Stimulated activated CD4-positive, alpha-beta T cell treated with anti-CD3 and anti-CD28 coated beads, Interleukin-12 subunit alpha, Interleukin-12 subunit beta, amount 100 ng/mL, for 48 hours (primary cell): Measurements from ENCODE around the gene ENOX1.
"Not testable (repeated sequence)": the region's sequence is repeated elsewhere in the genome, so short reads cannot be mapped to it uniquely, and the experiment has no call there.

ENCODE experiments used
- DNase-seq, 3 donors: peaks; one replicate each; pipeline ENCODE4 v3.0.0-alpha.2; 2020; ENCODE audit warnings: low read depth in 2 of 3, low spot score in 1 of 3

Gene ENOX1

GRCh38 chr13:43363156-43363953 is 423.4 kb downstream of the ENOX1 start:
- DNase-seq: no peak

- no peak for DNase-seq
These were observed 424.2 kb downstream of the ENOX1 start for GRCh38 chr13:43362556-43362955.

GRCh38 chr13:43360892-43361610 is 425.7 kb downstream of the ENOX1 start:
- DNase-seq: no peak

- no peak for DNase-seq
These were observed 426.6 kb downstream of the ENOX1 start for GRCh38 chr13:43360171-43360570.

- DNase-seq: no peak
These were observed 427.2 kb downstream of the ENOX1 start for GRCh38 chr13:43359536-43359935.

- no peak for DNase-seq
These were observed 429.2 kb downstream of the ENOX1 start for GRCh38 chr13:43357564-43357963.

- no peak for DNase-seq
These were observed 430.2 kb downstream of the ENOX1 start for GRCh38 chr13:43356567-43356966.

GRCh38 chr13:43355774-43356173 is 431.0 kb downstream of the ENOX1 start:
- no peak for DNase-seq

GRCh38 chr13:43354153-43354945 is 432.4 kb downstream of the ENOX1 start:
- DNase-seq: no peak

GRCh38 chr13:43353631-43354030 is 433.1 kb downstream of the ENOX1 start:
- DNase-seq: no peak

- not testable (repeated sequence) for DNase-seq
These were observed 435.2 kb downstream of the ENOX1 start for GRCh38 chr13:43351612-43352011.

GRCh38 chr13:43348397-43348796 is 438.4 kb downstream of the ENOX1 start:
- DNase-seq: no peak

- DNase-seq: no peak
These were observed 438.9 kb downstream of the ENOX1 start for GRCh38 chr13:43347877-43348276.

GRCh38 chr13:43346427-43346826 is 440.3 kb downstream of the ENOX1 start:
- no peak for DNase-seq

GRCh38 chr13:43343645-43344044 is 443.1 kb downstream of the ENOX1 start:
- DNase-seq: no peak

- no peak for DNase-seq
These were observed 446.8 kb downstream of the ENOX1 start for GRCh38 chr13:43339805-43340550.

- no peak for DNase-seq
These were observed 447.5 kb downstream of the ENOX1 start for GRCh38 chr13:43339145-43339804.

- DNase-seq: no peak
These were observed 451.0 kb downstream of the ENOX1 start for GRCh38 chr13:43335764-43336163.

- DNase-seq: no peak
These were observed 453.6 kb downstream of the ENOX1 start for GRCh38 chr13:43333176-43333575.

GRCh38 chr13:43331672-43332071 is 455.1 kb downstream of the ENOX1 start:
- no peak for DNase-seq
